OCI-LY3 (cell line): ENCODE data around the gene SWAP70.
"Not testable (repeated sequence)": the region's sequence is repeated elsewhere in the genome, so short reads cannot be mapped to it uniquely, and the experiment has no call there.

Experiments used
- H2AFZ ChIP-seq: fragments of 200-600, 300-600 bp; shearing (Covaris generic); 2 replicates; pipeline ENCODE4 v1.6.0; 2014; ENCODE audit warnings: antibody characterized with exemption, low read depth, low read length
- H3K27ac ChIP-seq: fragments of 200-600, 300-600 bp; sonication (generic); 2 replicates; pipeline ENCODE4 v1.5.1; 2014; ENCODE audit warnings: mild to moderate bottlenecking, low read length, moderate library complexity, mixed read lengths
- H3K27me3 ChIP-seq: fragments of 200-600, 300-600 bp; sonication (generic); 2 replicates; pipeline ENCODE4 v1.6.1; 2014; ENCODE audit warnings: low read depth, low read length, mixed read lengths
- H3K36me3 ChIP-seq: fragments of 200-600, 300-600 bp; sonication (generic); replicated peaks from 2 replicates; pipeline ENCODE3; 2014; ENCODE audit warnings: low read depth, low read length, mixed read lengths
- H3K4me1 ChIP-seq: fragments of 300-600, 200-600 bp; sonication (generic); 2 replicates; pipeline ENCODE4 v1.6.1; 2014; ENCODE audit warnings: low read length, mixed read lengths
- H3K4me2 ChIP-seq: fragments of 200-600, 300-600 bp; sonication (generic); 2 replicates; pipeline ENCODE4 v1.6.1; 2014; ENCODE audit warnings: low read length, mixed read lengths
- H3K4me3 ChIP-seq: fragments of 300-600, 200-600 bp; sonication (generic); 2 replicates; pipeline ENCODE4 v1.5.1; 2014; ENCODE audit warnings: antibody characterized with exemption, mild to moderate bottlenecking, low read length, moderate library complexity
- H3K79me2 ChIP-seq: fragments of 300-600, 200-600 bp; shearing (Covaris generic); 2 replicates; pipeline ENCODE4 v1.6.1; 2014; ENCODE audit warnings: mild to moderate bottlenecking, low read length, mixed read lengths
- H3K9ac ChIP-seq: fragments of 300-600, 200-600 bp; shearing (Covaris generic); 2 replicates; pipeline ENCODE4 v1.6.0; 2014; ENCODE audit warnings: mild to moderate bottlenecking, low read length, moderate library complexity
- H3K9me3 ChIP-seq: fragments of 200-600, 300-600 bp; shearing (Covaris generic); 2 replicates; pipeline ENCODE4 v1.6.1; 2014; ENCODE audit warnings: low read length, mixed read lengths; ENCODE audit not compliant: insufficient read depth
- H4K20me1 ChIP-seq: fragments of 200-600, 300-600 bp; sonication (generic); 2 replicates; pipeline ENCODE4 v1.6.1; 2016; ENCODE audit warnings: low read length, mixed read lengths; ENCODE audit not compliant: insufficient read depth
- CTCF ChIP-seq: fragments of 200-600, 300-600 bp; sonication (generic); IDR thresholded peaks from 2 replicates; pipeline ENCODE4 v1.5.1; 2014; ENCODE audit warnings: antibody characterized with exemption, low read length, low read depth
- EZH2phosphoT487 ChIP-seq: fragments of 200-600 bp; shearing (Covaris generic); IDR thresholded peaks from 2 replicates; pipeline ENCODE4 v1.6.1; 2018; ENCODE audit warnings: antibody characterized with exemption, mixed run types, low read depth

SWAP70 gene

GRCh38 chr11:9693801-9694553, 30.1 kb downstream of the SWAP70 start:
- Histone ChIP-seq H3K79me2 (peaks cover 99% of the 10 kb centered on the region), H2AFZ (no peak overlapping the region), H3K4me2 (peak overlapping the region; percentile 1; the same call in 1 of the 2 replicates), H3K4me1 (peaks cover 76% of the 10 kb centered on the region), H3K27ac (peak overlapping the region; percentile 3; the same call in 1 of the 2 replicates), H3K9me3 (no peaks in the 10 kb centered on the region), H3K4me3 (no peak overlapping the region), H3K27me3 (no peaks in the 10 kb centered on the region), H3K9ac (no peak overlapping the region), H3K36me3 (peaks cover 27% of the 10 kb centered on the region), H4K20me1 (peaks cover 72% of the 10 kb centered on the region)
- no peak for TF ChIP-seq CTCF
- TF ChIP-seq EZH2phosphoT487: no peak

- not testable (repeated sequence) for H3K27me3 ChIP-seq, H3K9me3 ChIP-seq, H3K9ac ChIP-seq, H3K4me3 ChIP-seq, H2AFZ ChIP-seq, H3K27ac ChIP-seq, H3K4me2 ChIP-seq
- Histone ChIP-seq H3K79me2 (peaks cover 99% of the 10 kb centered on the region), H4K20me1 (peaks cover 72% of the 10 kb centered on the region), H3K4me1 (peaks cover 74% of the 10 kb centered on the region), H3K36me3 (peaks cover 30% of the 10 kb centered on the region)
Measured at GRCh38 chr11:9695228-9695627, 31.4 kb downstream of the SWAP70 start.

- H3K9me3 ChIP-seq: no peaks in the 10 kb centered on the region
- H3K4me3 ChIP-seq: no peak overlapping the region; the same call in 1 of the 2 replicates
- peak overlapping the region; percentile 47 for H3K27ac ChIP-seq
- no peak overlapping the region for H2AFZ ChIP-seq
- H3K4me1 ChIP-seq: peaks cover 76% of the 10 kb centered on the region
- peak overlapping the region; percentile 46 for H3K4me2 ChIP-seq
- no peak overlapping the region for H3K9ac ChIP-seq
- no peaks in the 10 kb centered on the region for H3K27me3 ChIP-seq
- peaks cover 82% of the 10 kb centered on the region for H4K20me1 ChIP-seq
- H3K79me2 ChIP-seq: peaks cover 99% of the 10 kb centered on the region
- TF ChIP-seq CTCF (no peak), EZH2phosphoT487 (no peak)
- peaks cover 39% of the 10 kb centered on the region for H3K36me3 ChIP-seq
Measured at GRCh38 chr11:9697766-9698165, 33.9 kb downstream of the SWAP70 start.

GRCh38 chr11:9700105-9700801, 36.4 kb downstream of the SWAP70 start:
- Histone ChIP-seq H3K9ac (no peak overlapping the region), H3K9me3 (no peaks in the 10 kb centered on the region), H3K4me1 (peaks cover 67% of the 10 kb centered on the region), H3K27ac (peak overlapping the region; percentile 17), H2AFZ (no peak overlapping the region), H4K20me1 (peaks cover 90% of the 10 kb centered on the region), H3K27me3 (no peaks in the 10 kb centered on the region), H3K79me2 (peaks cover 99% of the 10 kb centered on the region), H3K36me3 (peaks cover 46% of the 10 kb centered on the region), H3K4me3 (no peak overlapping the region), H3K4me2 (peak overlapping the region; percentile 13; the same call in 1 of the 2 replicates)
- no peak for TF ChIP-seq CTCF
- TF ChIP-seq EZH2phosphoT487: no peak
